ENCODE data around the gene GNB3.
"Not testable (repeated sequence)": the region's sequence is repeated elsewhere in the genome, so short reads cannot be mapped to it uniquely, and the experiment has no call there.

The GNB3 gene

DNA sequence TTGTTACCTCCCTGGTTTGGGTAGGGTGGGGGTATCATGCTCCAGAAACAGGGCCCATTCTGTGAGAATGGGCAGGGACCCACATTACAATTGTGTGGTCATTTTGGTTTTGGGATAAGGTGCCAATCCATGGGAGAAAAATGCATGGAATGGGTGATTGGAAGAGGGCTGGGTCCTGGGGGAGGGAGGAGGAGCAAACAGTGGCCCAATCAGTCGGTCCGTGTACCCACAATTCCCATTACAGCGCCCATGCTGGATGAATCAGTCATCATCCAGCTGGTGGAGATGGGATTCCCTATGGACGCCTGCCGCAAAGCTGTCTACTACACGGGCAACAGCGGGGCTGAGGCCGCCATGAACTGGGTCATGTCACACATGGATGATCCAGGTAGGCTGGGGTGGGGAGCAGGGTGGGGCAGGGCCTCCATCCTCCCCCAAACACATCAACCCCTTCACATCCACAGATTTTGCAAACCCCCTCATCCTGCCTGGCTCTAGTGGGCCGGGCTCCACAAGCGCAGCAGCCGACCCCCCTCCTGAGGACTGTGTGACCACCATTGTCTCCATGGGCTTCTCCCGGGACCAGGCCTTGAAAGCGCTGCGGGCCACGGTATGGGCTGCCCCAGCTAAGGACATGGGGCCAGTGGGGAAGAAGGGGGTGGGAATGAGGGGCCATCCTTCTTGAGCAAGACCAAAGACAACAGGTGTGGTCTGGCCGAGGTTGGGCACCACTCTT, 23.0 kb downstream of the GNB3 start:
- no peak for DNase-seq

DNA sequence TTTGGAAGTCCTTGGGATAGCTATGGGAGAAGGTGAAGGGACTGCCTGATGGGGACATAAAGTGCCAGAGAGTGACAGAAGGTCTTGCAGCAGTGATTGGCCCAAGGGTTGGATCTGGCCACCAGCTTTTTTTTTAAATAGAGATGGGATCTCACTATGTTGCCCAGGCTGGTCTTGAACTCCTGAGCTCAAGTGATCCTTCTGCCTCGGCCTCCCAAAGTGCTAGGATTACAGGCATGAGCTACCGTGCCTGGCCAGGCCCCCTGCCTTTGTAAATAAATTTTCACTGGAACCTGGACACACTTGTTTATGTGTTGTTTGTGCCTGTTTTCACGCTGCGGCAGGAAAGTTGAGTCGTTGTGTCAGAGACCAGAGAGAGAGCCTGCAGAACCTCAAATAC, 24.6 kb downstream of the GNB3 start:
- not testable (repeated sequence) for DNase-seq

GRCh38 chr12:6866163-6866919, 25.6 kb downstream of the GNB3 start:
- no peak for DNase-seq

DNA sequence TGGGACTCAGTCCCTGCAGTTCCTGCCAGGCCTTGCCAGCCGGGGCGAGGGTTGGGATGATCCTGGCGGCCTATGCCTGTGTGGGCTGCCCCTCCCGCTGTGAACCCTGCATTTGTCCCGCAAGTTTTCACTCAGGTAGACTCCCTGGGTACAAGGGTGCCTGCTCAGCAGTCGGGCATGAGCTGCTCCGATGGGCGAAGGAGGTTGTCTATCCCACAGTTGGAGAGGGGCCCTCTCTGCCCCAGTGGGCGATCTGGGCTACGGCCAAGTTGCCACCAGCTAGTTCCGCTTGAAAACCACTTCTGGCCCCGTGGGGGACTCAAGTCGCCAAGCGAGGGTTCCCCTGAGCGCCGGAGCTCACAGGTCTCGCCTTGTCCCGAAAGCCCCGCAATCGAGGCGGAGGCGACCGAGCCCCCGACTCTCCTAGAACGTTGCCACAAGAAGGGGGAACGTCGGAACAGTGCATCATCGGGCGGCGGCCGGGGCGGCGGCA, 26.2 kb downstream of the GNB3 start:
- DNase-seq: peak; percentile 47

DNA sequence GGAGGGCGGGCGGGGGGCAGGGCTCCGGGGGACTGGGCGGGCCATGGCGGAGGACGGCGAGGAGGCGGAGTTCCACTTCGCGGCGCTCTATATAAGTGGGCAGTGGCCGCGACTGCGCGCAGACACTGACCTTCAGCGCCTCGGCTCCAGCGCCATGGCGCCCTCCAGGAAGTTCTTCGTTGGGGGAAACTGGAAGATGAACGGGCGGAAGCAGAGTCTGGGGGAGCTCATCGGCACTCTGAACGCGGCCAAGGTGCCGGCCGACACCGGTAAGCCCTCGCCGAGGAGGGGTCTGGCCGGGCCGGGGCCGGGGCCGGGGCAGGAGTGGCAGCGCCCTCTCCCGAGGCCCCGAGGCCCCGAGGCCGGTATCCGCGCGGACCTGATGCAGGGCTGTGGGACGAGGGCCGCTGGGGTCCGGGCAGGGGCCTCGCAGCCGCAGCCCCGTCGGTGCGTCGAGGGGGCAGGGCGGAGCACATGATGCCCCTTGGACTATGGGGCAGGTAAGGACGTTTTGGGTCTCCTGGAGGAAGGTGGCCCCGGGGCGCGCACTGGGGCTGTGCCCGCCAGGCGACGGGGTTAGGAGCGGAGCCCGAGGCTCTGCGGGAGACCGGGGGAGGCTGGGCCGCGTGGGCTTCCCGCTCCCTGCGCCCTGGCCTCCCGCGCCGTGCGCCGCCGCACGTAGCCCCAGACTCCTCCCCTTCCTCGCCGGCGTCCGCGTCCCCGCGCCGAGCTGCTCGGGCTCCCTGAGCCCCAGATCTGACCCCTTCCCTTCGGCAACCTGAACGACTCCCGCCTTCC, 26.9 kb downstream of the GNB3 start, which contains the start of gene TPI1:
TPI1 (plus strand) TSS at position 119 of the 798 bp plus-strand sequence; CDS start at position 155, 36 bp downstream.
- peak; percentile 90 for DNase-seq

DNA sequence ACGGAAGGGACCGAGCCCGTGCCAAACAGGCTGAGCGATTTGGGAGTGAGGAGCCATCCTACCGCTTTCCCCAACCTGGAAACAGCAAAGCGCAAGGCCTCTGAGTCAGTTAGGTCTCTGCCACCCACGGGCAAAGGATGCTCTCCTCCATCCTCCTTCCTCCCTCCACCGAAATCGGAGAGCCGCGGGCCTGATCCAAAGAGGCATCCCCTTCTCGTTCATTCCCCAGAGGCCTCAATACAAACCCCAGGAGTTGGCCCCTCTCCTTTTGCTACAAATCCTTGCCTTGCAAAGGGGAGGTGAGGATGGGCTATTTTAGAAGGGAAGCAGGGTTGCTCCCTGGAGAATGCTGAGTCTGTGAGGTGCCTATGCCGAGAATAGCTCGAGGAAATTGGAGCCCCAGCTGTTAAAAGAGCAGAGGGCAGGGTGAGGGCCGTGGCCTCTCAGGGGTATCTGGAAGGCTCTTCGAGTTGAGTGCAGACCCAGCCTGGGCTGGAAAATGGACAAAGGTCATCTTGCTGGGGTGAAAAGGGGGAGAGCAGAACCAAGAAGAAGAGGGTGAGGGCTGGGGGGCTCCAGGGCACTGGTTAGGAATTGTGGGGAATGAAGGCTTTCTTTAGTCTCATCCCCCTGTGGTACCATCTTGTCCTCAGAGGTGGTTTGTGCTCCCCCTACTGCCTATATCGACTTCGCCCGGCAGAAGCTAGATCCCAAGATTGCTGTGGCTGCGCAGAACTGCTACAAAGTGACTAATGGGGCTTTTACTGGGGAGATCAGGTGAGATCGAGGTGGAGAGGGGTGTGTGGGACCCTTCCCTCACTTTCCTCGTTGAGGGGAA, 27.7 kb downstream of the GNB3 start:
- DNase-seq: no peak

DNA sequence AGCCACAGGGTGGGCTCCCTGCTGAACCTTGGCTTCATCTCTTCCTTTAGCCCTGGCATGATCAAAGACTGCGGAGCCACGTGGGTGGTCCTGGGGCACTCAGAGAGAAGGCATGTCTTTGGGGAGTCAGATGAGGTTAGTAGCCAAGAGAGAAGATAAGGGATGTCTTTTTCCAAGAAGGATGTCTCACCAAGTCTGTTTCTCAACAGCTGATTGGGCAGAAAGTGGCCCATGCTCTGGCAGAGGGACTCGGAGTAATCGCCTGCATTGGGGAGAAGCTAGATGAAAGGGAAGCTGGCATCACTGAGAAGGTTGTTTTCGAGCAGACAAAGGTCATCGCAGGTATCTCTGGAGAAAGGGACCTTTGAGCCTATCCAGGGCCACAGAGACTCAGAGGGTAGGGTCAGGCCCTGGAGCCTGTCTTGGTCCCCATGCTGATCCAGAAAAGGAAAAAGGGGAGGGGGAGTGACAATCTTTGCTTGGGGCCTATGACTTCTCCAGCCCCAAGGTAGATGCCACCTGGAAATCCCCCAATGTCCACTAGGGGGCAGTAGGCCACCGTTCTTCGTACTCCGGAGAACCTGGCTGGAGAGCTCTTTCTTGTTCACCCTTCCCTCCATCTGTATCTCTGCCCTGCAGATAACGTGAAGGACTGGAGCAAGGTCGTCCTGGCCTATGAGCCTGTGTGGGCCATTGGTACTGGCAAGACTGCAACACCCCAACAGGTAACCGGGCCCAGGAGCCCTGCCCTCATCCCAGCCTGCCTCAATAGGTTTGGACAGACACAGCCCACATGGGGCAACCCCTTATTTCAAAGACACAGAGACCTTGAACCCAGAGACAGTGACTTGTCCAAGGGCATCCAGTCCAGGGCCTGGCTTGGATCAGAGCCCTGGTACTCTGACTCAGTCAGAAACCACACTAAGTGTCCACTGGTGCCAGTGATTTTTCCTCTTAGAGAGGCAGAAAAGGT, 28.6 kb downstream of the GNB3 start:
- DNase-seq: peak; percentile 75

DNA sequence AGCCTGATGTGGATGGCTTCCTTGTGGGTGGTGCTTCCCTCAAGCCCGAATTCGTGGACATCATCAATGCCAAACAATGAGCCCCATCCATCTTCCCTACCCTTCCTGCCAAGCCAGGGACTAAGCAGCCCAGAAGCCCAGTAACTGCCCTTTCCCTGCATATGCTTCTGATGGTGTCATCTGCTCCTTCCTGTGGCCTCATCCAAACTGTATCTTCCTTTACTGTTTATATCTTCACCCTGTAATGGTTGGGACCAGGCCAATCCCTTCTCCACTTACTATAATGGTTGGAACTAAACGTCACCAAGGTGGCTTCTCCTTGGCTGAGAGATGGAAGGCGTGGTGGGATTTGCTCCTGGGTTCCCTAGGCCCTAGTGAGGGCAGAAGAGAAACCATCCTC, 29.6 kb downstream of the GNB3 start:
- DNase-seq: not testable (repeated sequence)

GRCh38 chr12:6871052-6871957, 30.6 kb downstream of the GNB3 start:
- no peak for DNase-seq

- DNase-seq: peak; percentile 85
Measured at GRCh38 chr12:6872073-6873048, 31.6 kb downstream of the GNB3 start.

DNA sequence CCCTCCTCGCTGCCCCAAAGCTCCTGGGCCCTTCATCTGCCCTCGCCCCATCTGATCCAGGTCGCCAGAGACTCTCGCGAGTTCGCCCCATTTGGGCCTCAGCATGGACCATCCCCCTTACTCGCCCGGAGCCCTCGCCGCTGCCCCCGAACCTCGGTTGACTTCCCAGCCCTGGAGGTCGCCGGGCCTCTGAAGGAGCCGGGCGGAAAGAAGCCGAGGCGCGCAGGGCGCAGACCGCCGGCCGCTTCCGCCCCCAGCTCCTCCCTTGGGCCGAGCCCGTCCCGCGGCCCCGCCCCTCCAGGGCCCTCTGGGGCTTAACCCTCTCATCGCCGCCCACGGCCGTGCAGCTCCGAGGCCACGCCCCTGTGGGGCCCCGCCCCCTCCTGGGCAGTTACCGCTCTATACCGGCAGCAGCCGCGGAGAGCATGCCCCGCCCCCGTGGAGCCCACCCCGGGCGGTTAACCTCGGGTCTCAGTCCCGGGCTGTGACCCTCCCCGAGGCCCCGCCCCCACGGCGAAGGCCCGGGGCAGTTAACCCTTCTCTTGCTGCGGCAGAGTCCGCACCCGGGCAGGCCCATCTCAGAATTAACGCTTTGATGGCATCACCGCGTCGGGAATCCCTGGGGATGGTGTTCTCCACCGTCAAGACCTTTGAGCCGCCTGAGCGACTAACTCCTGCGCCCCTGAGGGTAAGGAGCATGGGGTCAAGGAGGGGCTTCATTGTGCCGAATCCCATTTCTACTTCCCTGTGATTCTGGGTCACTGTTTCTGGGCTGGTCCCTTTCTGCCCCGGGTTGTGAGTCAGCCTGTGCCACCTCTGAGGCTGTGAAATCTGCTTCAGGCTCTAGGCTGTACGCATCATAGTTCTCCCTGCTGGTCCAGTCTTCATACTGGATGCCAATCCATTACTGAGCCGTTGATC, 32.6 kb downstream of the GNB3 start, which contains the start of gene SPSB2:
SPSB2 (minus strand) TSS at position 210 of the 921 bp plus-strand sequence. CDS start 402 bp downstream, outside the sequence.
- peak; percentile 91 for DNase-seq

DNA sequence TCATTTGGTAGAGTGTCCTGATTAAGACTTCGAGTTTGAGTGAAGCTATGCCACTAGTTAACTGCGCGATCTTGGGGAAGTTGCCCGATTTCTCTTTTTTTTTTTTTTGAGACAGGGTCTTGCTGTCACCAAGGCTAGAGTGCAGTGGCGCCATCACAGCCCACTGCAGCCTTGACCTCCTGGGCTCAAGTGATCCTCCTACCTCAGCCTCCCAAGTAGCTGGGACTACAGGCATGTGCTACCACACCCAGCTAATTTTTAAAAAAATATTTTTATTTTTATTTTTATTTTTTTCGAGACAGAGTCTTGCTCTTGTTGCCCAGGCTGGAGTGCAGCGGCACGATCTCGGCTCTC, 33.3 kb downstream of the GNB3 start:
- not testable (repeated sequence) for DNase-seq

GRCh38 chr12:6879824-6880223, 39.1 kb downstream of the GNB3 start:
- not testable (repeated sequence) for DNase-seq

GRCh38 chr12:6883252-6883651, 42.5 kb downstream of the GNB3 start:
- DNase-seq: no peak

DNA sequence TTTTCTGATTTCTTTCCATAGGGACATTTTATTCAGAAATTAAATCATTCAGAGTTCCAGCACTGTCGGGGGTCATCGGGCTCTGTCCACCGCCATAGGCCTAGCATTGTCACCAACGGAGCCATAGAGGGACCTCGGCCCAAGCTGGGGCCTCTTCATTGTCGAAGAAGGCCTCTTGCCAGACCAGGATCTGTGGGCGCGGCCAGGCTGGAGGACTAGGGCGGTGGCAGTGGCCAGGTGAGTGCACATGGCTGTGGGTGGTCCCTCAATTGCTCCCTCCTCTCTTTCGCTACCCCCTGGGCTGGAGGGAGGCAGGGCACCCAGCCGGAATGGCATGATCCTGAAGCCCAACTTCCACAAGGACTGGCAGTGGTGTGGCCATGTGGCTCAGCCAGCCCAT, 43.0 kb downstream of the GNB3 start:
- DNase-seq: no peak

- no peak for DNase-seq
Measured at GRCh38 chr12:6884539-6884938, 43.8 kb downstream of the GNB3 start.

Measured in midbrain (tissue), 1 donor.